8988T (cell line): ENCODE data around the gene NEURL1.
"Not testable (repeated sequence)": the region's sequence is repeated elsewhere in the genome, so short reads cannot be mapped to it uniquely, and the experiment has no call there.

ENCODE experiments used
- DNase-seq: peaks from one replicate; pipeline ENCODE4 v3.0.0; 2011

NEURL1 gene

DNA sequence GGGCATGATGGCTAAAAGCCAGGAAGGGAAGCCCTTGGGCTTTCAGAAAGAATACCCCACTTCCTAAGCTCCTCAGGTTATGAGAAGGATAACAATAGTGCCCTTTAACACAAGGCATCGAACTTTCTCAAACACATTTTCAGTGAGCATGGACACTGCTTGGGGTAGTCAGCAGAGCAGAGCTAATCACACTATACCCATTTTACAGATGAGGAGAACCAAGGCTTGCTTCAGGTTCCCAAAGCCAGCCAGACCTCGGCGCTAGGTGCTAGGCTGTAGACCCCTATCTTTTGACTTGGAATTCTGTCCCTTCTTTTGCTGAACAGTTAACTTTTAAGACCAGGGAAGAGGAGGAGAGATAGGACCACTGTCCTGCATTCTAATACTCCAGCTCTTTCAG is 1.8 kb downstream of the NEURL1 start:
- no peak for DNase-seq

DNA sequence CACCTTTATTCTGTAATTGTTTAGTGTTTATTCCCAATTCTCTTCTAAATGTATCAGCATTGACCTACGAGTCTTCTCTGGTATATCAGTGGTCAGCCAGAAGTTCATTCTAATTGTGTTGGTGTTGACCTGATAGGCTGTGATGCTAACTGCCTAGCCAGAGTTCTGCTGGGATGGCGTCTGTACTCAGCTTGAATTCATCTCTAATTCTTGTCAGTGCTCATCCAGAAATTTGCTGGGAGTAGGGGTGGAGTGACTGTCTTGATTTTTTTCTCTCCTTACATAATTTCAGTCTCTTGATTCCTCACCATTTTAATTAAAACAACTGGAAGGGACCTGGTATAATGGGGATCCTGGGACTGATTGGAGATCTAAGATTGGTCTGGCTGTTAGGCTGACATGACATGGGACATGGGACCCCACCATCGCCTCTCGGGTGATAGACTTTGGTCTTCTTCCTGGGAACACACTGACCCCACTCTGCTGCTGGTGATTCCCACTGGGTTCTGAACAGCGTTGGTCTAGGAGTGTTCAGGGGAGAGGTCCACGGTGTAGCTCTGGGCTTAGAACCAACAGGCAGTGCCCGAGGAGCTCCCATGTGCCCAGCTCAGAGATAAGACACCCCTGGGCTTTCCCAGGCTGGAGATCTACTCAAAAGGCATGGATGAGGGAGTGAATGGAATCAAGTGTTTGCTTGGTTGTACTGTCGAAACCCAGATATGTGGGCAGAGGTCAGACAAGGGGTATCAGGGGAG is 3.8 kb downstream of the NEURL1 start:
- no peak for DNase-seq

DNA sequence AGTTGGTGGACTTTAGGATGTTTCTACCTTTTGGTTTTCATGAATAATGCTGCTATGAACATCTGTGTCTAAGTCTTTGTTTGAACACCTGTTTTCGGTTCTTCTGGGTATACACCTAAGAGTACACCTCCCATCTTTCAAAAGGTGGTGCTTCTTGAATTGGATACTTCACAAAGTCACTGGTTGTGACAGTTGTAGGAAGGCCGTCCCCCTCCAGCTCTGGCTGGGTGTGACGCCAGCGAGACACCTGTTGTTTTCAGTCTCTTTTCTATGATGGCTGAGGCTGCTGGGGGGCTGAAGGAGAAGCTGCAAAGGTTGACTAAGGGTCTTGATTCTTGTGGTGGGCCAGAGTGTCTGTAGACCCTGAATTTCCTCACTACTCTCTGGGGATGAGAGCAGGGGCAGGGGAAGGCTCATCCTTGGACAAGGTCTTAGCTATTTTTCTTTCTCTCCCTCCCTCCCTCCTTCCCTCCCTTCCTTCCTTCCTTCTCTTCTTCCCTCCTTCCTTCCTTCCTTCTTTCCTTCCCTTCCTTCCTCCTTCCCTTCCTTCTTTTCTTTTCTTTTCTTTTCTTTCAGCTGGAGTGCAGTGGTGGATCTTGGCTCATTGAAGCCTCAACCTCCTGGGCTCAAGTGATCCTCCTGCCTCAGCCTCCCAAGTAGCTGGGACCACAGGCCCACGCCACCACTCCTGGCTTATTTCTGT is 5.6 kb downstream of the NEURL1 start:
- no peak for DNase-seq

DNA sequence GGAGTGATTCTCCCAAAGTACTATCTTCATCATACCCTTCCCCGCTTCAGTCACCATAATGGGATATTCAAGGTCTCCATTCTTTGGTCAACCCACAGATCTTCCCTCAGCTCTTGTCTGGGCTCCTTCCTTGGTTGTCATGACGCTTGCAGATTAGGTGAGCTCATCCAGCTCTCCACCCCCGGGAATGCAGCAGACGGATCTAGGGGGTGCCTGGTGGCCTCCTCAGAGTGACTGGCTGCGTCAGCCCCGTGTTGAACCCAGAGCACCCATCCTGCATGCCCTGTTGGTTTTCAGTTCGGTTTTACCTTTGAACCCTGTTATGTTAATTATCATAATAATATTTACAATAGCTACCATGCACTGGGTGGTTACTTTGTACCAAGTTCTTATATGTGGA is 6.4 kb downstream of the NEURL1 start:
- no peak for DNase-seq

DNA sequence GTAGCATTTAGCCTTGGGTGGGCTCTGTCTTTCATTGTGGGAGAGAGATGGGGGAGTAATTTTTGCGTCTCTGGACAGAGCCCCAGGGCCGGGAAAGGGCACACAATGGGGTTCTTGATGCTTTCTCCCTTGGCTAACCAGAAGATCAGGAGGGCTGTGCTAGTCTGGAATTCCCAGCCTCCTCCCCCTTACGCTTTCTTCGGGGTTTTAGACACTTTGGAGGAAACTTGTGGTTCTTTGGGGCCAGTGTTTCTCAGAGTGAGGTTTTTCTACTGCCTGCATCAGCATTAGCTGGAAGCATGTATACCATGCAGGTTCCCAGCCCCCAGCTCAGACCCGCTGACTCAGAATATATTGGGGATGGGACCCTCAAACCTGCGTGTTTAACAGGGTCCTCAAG is 7.0 kb downstream of the NEURL1 start:
- DNase-seq, result no peak

DNA sequence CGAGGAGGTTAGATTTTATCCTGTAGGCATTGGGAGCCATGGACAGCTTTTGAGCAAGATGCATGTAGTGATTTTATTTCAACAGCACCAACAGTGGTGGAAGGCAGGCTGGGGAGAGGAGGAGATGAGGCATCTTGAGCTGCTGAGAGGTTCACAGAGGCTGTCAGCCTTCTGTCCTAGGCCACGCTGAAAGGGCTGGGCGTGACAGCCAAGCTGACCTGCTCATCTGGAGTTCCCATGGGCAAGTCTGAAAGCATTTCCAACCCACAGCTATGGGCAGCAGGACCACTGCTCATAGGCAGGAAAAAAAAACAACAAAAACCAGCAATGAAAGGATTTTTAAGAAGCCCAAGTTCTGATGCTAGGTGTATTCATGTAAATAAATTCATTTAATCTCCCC is 7.7 kb downstream of the NEURL1 start:
- no peak for DNase-seq

DNA sequence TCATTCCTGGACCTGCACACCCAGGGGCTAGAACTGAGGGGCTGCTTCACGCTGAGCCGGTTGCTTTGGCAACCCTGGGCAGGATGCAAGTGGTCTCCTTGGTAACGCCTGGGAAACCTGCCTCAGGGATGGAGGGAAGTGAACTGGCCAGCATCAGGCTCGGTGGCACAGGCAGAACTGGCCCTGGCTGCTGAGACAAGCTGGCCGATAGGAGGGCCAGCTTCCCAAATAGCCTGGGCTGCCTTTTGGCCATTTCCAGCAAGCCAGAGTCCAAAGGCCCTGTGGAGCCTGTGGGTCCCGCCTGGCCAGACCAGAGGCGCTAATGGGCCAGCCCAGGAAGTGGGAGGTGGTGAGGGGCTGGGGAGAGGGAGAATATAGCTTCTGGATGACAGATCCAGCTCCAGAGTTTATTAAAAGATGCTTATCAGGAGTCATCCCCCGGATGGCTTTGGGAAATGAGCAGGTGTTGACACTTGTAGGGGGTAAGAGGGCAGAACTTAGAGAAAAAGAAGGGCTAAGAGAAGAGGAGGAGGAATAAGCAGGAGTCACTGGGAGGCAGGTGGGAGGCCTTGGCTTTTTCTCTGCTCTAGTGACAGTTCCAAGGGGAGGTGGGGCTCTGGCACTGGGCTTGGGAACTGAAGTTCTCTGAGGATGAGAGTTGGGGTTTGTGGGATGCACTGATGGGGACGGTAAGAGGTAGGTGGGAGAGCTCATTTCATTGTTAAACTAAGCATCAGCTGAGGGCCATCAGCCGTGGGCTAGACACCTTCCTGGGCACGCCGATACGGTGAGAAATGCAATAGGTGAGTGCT is 9.6 kb downstream of the NEURL1 start:
- DNase-seq, result no peak

DNA sequence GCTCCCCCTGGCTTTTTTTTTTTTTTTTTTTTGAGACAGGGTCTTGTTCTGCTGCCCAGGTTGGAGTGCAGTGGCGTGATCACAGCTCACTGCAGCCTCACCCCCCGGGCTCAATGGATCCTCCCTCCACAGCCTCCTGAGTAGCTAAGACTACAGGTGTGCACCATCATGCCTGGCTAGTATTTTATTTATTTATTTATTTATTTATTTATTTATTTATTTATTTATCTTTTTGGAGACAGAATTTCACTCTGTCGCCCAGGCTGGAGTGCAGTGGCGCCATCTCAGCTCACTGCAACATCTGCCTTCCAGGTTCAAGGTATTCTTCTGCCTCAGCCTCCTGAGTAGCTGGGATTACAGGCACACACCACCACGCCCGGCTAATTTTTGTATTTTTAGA is 10.3 kb downstream of the NEURL1 start:
- DNase-seq, result not testable (repeated sequence)

DNA sequence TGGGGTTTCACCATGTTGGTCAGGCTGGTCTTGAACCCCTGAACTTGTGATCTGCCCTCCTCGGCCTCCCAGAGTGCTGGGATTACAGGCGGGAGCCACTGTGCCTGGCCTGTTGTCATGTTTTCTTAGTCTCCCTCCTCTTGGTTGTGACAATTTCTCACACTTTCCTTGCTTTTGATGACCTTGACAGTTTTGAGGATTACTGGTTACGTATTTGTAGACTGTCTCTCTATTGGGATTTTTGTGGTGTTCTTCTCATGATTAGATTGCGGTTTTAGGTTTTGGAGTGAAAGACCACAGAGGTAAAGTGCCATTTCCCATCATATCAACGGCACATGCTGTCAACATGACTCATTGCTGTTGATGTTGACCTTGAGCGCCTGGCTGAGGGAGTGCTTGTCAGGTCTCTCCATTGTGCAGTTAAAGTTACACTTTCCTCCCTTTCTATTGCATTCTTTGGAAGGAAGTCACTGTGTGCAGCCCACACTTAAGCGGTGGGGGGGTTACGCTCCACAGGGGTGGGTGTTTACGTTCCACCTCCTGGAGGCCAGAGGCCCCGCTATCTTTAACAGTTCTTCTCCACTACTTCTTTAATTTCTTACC is 10.8 kb downstream of the NEURL1 start:
- DNase-seq, result no peak

DNA sequence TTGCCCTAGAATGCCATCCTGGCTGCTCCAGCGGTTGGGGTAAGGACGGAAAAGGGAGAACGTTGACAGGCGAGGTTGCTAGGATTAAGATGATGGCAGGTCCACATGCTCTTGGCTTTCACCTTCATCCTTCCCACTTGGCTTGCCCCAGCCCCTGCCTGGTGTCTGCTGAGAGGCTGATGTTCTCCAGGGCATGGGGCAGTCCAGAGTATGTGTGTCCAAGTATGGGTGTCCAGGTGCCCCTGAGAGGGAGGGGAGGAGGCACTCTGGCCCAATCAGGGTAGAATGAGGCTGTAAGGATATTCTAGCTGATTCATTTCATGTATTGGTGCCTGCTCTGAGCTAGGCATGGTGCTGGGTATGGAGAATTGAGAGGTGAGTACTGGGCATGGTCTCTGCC is 12.6 kb downstream of the NEURL1 start:
- no peak for DNase-seq

DNA sequence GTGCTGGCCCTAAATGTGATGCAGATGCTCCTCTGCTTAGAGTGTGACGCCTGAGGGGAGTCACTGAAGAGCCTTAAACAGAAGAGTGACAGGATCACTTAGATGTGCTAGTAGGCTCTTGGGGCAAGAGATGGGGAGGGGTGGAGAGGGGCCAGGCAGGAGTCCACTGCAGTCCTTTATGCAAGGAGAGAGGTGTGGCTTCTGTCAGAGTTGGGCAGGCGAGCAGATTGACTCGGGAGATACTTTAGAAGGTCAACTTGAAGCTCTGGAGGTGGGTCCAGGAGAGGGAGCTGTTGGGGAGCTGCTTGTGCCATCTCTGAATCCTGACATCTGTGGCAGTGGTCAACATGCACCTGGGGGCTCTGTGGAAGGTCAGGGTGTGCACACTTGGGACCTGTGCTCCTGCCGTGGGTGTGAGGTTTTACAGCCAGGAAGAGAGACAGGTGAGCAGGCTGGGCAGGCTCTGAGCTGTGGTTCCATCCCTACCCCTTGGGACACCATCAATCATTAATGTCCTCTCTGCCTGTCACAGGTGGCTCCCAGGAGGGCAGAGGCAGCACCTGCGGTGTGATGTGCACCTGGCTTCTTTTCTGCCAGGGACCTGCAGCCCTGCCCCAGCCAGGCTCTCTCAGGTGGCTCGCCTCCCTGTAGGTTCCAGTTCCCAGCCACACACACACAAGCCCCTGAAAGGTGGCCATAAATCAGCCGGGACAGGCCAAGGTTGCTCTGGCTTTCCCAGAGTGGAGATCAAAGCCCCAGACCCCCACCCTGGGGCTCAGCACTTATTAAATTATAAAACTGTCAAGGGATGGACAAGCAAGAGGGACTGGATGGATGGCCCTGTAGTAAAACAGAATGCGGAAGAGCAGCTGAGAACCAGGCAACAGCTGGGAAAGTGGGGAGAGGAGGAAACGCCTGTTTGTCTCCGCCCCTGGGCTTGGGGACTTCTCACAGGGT is 14.0 kb downstream of the NEURL1 start:
- no peak for DNase-seq

DNA sequence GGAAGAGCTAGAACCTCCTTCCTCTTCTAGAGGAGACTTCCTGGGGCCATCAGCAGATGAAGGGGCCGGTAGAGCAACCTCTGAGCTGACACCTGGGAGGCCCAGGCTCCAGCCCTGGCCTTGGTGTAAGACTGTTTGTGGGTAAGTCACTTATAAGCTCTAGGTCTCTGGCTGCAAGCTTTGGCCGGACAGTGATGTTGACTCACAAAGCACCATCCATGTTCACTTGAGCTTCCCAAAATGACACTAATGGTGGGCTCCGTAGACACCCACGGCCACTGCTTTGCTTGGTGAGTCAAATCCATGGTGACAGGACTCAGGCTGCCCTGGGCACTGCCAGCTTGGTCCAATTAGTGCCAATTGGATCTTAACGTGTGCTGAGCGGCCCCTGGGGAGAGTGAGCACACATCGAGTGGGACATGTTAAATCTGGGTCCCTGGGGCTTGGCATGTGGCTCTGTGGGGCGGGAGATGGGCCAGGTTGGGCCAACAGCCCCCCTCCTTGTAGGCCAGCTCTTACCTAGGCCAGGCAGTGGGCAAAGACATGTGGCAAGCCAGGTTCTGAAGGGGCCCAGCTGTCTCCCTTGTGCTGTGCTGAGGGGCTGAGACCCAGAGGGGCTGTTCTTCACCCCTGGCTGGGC is 16.7 kb downstream of the NEURL1 start:
- DNase-seq, result no peak

DNA sequence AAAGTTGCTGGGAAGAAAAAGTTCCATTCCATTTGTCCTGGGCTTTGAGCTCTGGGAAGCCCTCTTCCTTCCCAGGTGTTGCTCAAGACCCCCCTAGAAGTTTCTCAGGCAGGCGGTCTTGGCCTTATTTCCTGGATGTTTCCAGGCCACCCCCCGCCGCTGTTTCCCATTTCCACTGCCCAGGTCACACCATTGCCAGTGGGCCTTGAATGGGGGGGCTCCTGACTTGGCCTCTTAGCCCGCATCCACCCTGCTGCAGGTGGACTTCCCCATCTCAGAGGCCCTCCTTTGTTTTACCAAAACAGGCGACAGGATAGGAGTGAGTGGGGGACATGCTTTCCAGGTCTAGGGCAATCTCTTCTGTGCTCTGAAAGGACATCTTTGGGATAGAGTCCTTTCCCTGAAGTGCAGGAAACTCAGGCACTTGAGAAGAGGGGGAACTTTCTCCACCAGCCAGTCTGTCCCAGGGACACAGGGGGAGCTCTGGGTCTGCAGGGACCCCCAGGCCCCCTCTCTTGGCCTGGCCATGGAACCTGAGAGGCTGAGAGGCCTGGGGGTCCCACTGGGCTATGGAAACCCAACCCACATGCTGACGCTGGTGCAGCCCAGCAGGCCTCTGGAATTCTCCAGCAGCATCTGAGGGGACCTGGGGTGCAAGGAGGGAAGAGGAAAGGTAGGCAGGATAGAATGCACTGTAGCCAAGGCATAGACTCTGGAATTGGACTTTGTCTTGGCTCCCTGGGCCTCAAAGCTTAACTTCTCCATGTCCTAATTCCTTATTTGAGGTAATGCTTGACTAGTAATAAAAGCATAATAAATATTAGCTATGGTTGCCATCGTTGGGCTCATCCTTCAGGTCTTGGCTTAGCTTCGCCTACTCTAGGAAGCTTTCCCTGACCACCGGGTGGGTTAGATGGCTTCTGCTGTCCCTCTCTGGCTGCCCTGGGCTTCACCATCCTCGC is 17.6 kb downstream of the NEURL1 start:
- no peak for DNase-seq

DNA sequence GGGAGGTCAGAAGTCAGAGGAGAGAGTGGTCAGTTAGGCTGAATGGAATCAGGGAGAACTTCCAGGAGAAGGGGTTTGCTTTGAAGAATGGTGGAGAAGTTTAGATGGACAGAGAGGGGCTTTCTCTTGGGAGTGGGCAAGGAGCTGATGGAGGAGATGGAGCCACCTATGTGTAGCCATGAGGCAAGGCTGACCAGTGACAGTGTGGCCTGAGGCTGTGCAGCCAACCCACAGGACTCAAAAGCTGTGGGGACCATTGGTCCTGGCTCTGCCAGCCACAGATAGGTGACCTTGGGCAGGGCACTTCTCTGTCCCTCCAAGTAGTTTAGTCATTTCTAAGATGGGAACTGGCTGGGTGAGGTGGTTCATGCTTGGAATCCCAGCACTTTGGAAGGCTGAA is 18.7 kb downstream of the NEURL1 start:
- no peak for DNase-seq

DNA sequence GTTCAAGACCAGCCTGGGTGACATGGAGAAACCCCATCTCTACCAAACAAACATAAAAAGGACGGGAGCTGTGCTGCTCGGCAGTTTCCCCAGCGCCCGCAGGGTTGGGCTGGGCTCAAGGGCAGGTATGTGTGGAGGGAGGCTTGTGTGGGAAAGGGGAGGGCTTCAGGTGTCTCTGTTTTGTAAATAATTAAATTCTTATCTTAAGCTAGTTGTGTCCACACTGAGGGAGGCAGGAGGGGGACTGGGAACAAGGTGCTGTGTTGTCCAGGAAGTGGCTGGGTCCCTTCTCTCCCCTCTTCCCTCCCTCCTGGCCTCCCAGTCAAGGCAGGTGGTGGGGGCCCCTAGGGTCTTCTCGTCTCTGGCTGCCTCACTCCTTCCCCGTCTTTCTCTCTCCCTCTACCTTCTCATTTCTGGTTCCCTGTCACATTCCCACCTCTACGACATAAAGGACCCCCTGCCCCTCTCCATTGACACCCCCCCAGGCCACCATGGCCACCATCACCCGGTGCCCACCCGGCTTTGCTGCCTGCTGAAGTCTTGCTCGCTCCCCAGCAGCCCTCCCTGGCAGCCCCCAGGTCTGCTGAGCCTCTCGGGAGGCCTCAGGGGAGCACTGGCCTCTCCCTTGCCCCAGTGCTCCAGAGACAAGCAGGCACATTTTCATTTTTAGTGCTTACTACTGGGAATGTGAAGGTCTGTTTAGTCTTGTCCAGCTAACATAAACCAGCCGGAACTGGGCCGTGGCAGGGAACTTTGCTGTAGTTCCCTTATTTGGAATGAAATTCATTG is 19.3 kb downstream of the NEURL1 start:
- no peak for DNase-seq

DNA sequence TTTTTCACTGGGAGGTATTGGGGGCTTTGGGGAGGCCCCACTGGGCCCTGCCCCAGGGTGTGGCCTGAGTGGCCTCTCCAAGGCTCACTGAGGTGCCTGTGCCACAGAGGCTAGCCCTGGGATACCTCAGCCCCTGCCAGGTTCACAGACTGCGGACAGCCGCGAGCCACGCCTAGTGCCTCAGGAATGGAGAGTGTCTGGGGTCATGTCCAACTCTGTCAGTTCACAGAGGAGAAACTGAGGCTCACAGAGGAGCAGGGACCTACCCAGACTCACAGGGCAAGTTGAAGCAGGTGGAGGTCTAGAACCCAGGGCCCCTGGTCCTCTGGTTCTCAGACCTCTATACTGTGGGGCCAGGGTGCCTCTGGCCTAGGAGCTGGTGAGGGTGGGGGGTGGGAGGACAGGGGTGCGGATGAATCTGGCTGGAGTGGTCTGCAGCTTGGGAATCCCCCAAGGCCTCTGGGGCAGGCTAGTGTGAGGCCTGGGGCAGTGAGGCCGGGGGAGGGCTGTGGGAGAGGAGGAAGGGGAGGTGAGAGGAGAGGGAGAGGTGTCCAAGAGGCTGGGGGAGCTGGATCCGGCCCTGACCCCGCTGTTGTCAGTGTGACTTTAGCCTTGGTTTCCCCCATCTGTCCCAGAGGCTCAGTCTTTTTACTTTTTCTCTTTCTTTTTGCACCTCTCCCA is 20.0 kb downstream of the NEURL1 start:
- DNase-seq, result no peak

DNA sequence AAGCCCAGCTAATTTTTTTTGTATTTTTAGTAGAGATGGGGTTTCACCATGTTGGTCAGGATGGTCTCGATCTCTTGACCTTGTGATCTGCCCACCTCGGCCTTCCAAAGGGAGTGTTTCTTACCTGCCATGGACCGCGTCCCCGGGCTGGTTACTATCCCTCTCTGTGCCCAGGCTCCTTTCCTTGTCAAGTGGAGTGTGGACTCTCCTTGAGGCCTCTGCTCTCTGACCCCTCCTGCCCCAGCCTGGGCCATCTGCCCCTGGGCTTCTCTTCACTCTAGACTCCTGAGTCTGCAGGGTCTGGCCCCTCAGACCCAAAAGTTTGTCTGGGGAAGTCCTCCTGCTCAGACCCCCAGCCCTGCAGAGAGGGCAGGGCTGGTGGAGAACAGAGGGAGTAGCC is 20.7 kb downstream of the NEURL1 start:
- no peak for DNase-seq

DNA sequence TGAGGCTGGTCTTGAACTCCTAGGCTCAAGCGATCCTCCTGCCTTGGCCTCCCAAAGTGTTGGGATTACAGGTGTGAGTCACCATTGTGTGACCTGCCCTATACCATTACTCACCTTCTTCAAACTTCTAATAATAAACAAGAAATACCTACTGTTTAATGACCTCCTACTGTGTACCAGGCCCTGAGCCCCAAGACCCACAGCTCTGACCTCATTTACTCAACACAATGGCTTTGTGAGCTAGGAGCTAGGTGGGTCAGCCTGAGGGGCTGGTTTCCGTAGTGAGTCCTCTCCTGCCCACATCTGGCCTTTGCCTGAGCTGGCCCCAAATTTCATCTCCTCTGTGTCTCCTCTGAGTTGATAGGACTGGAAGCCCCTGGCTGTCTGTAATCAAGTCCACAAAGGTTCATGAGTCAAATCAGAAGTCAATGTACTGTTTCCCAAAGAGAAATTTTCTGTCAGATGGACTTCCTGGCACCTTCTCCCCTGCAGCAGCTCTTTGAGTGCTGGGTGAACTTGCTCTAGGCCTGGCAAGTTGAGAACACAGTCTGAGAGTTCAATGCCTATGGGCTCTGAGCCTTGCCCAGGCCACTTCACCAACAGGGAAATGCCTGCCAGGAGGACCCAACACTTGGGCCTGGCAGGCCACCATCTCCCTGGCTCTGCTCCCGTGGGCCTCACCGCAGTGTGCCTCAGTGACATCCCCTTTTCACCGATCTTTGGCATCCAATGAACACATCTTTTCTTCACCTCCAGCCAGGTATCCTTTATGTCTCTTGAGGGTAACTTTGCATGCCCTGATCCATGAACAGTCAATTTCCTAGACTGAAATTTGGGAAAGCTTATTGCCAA is 24.0 kb downstream of the NEURL1 start:
- DNase-seq, result no peak
